HL-60/S4 treated with phorbol 12-myristate 13-acetate at 8.2 ng/mL for 4 days and 3 days (cell line): Measurements from ENCODE around the gene CEP120.

ENCODE experiments used
- in situ Hi-C: fragments of 300-500 bp; cut with MboI; formaldehyde crosslinking; loops from 2 replicates; pipeline ENCODE4 v1.15.0; 2022; ENCODE audit warnings: low sequenced_read_pairs

Gene CEP120

GRCh38 chr5:123304777-123305316 lies 118.4 kb downstream of the CEP120 start:
- in situ Hi-C loops, result no loop called here

- in situ Hi-C loops, result no loop called here
Observed at GRCh38 chr5:123303802-123304201, 119.4 kb downstream of the CEP120 start.

DNA sequence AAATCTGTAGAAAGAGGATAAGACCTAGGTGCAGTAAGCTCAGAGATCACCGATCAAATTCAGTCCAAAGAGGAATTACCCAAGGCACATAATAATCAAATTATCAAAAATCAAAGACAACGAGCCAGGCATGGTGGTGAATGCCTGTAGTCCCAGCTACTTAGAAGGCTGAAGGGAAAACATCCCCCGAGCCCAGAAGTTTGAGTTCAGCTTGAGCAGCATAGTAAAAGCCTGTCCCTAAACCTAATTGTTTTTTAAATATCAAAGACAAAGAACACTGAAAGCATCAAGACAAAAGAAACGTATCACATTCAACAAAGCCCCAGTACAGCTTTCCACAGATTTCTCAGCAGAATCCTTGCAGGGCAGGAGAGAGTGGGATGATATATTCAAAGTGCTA lies 122.9 kb downstream of the CEP120 start:
- in situ Hi-C loops, result no loop called here

- in situ Hi-C loops, result no loop called here
Observed at GRCh38 chr5:123299136-123299535, 124.1 kb downstream of the CEP120 start.

DNA sequence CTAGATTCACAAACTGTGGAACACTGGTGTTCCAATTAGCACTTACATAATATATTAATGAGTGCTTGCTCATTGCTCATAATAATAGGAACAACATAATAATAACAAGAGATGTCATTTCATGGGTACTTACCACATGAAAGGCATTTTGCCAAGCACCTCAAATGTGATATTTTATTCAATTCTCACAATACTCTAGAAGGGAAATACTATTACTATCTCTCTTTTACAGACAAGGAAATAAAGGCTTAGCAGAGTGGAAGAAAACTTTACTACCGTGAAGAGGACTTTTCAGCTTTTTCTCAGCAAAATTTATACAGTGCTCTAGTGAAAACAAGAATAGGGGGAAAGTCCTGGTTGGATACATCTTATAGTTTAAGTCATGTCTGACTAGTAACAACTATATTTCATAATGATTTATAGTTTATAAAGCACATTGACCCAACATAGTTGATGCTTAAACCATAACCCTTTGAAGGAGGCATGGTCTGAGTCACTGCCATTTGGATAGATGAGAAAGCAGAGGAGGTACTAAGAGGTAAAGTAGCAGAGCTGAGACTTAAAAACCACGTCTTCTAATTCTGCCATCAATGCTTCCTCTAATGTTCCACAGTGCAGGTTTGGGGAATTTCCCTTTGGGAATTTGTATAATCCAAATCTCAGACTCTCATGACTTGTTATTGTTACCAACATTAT lies 124.7 kb downstream of the CEP120 start:
- in situ Hi-C loops, result no loop called here

GRCh38 chr5:123297866-123298265 lies 125.3 kb downstream of the CEP120 start:
- in situ Hi-C loops, result no loop called here

DNA sequence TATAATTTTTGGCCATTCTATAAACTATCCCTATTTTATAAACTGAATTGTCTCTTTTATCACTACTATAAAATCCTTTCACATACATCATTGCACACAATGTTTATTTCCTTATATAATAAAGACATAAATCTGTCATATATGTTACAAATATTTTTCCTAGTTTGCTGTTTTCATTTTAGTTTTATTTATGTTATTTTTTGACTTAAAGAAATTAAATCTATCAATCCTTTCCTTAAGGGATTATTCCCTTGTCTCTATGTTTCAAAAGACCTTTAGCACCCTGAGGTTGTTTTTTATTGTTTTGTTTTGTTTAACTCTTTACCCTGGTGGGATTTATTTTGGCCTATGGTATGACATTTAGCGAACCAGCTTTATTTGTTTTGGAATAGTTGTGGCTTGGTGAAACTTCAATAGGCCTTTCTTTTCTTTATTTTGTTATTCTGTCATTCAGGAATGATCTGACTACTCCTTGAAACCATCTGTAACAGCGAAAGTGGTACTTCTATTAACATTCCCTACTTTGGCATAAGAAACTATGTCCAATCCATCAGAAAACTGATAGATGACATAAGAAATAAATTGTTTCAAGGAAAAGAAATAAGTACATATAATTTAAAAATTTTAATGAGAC lies 125.9 kb downstream of the CEP120 start:
- in situ Hi-C loops, result no loop called here
